Measurements from ENCODE around the gene UBTD1. TPM values are rescaled to one million over a fixed set of nuclear protein-coding genes. Genes with fewer than 3 reads are reported as not detected.

UBTD1 gene
- total RNA-seq, 1 experiment from 2014 or later, result 19.0 TPM

GRCh38 chr10:97499561-97500296 is 1.0 kb downstream of the UBTD1 start:
- no peaks in the 10 kb centered on the region for H4K20me1 ChIP-seq (ENCODE audit: control insufficient read depth, insufficient read depth, insufficient read length)
- Mint-ChIP-seq H3K36me3 (ENCODE audit: insufficient read depth in 1 of 3, low read depth in 3 of 3) (no peaks in the 10 kb centered on the region; a peak in 2 of 7 replicates), H3K9me3 (no peaks in the 10 kb centered on the region), H3K4me1 (peaks cover 33 to 41% of the 10 kb centered on the region in 2 experiments), H3K27me3 (ENCODE audit: low read depth) (peaks cover 23% of the 10 kb centered on the region), H3K4me3 (peak overlapping the region; percentile 83 to 89), H3K27ac (no peak overlapping the region)
- H4K91ac ChIP-seq (ENCODE audit: insufficient read length, low read depth, low read length), result no peak overlapping the region
- no CpG with 5 or more reads among the region's 41 CpGs for WGBS (ENCODE audit: extremely low coverage, insufficient read length, low lambda C conversion rate)
- no peak for TF ChIP-seq CTCF (conservative IDR thresholded peaks at IDR 0.05)
- H2BK5ac ChIP-seq (ENCODE audit: insufficient read length, low read length), result no peak overlapping the region
- H4K8ac ChIP-seq (replicated peaks; ENCODE audit: insufficient read length, low read depth, low read length), result no peak overlapping the region
- H2BK20ac ChIP-seq (ENCODE audit: low read depth, low read length, poor library complexity, severe bottlenecking), result no peak overlapping the region
- H3K79me1 ChIP-seq (ENCODE audit: insufficient read depth, low read depth, low read length, poor library complexity, severe bottlenecking), result no peaks in the 10 kb centered on the region
- no peak overlapping the region for H3K4ac ChIP-seq (ENCODE audit: low read depth, low read length)
- H3K4me2 ChIP-seq (ENCODE audit: insufficient read depth, insufficient read length, low read length), result peak overlapping the region; percentile 97
- H3K27me3 ChIP-seq (ENCODE audit: insufficient read depth, low read length), result peaks cover 9% of the 10 kb centered on the region; the same call in 1 of the 2 replicates
- H3K56ac ChIP-seq (ENCODE audit: insufficient read length, low read depth, low read length), result no peak overlapping the region
- H3K18ac ChIP-seq (ENCODE audit: insufficient read length, low read depth, low read length), result no peak overlapping the region
- peaks cover 2% of the 10 kb centered on the region; the same call in 1 of the 2 replicates for H3K4me1 ChIP-seq (ENCODE audit: insufficient read depth, low read length)
- no peak overlapping the region for H2AFZ ChIP-seq (ENCODE audit: low read length)
- H3K23me2 ChIP-seq (ENCODE audit: insufficient read length, low read depth, low read length, poor library complexity, severe bottlenecking), result peaks cover 14% of the 10 kb centered on the region
- peak overlapping the region; percentile 82 for H3K14ac ChIP-seq (ENCODE audit: insufficient read depth, low read length)
- peaks cover 9% of the 10 kb centered on the region; the same call in 1 of the 2 replicates for H3K79me2 ChIP-seq (ENCODE audit: insufficient read depth, low read length)
- H3K9me3 ChIP-seq (ENCODE audit: control insufficient read depth, low read depth, low read length), result no peaks in the 10 kb centered on the region
- H3K23ac ChIP-seq (ENCODE audit: insufficient read length, low read depth, low read length), result no peak overlapping the region
- H3K9ac ChIP-seq (ENCODE audit: extremely low read depth, insufficient read length, low read length), result no peak overlapping the region
- no peak for DNase-seq
- no peak overlapping the region for H4K5ac ChIP-seq (ENCODE audit: insufficient read length, low read depth, low read length)
- H2BK15ac ChIP-seq (ENCODE audit: low read depth, low read length), result no peak overlapping the region
- H2BK120ac ChIP-seq (ENCODE audit: low read depth, low read length, poor library complexity, severe bottlenecking), result no peak overlapping the region
- no peak overlapping the region for H2AK5ac ChIP-seq (ENCODE audit: insufficient read length, low read length)
- no peak overlapping the region for H3K27ac ChIP-seq (ENCODE audit: insufficient read length, low read depth, low read length)
- H2BK12ac ChIP-seq (ENCODE audit: insufficient read length, low read depth, low read length), result no peak overlapping the region
- H3T11ph ChIP-seq (ENCODE audit: low read length), result no peak overlapping the region
